Kidney (tissue), 14 donors: ENCODE results near the gene RNF208. TPM values are rescaled to one million over a fixed set of nuclear protein-coding genes. Genes with fewer than 3 reads are reported as not detected.
A peak's percentile ranks its signal among the peaks of the same experiment; 100 is the strongest.

Experiments
- DNase-seq, 5 donors: peaks; one replicate each; pipeline ENCODE4 v3.0.0-alpha.2; 2013 to 2020
- FAIRE-seq: peaks from 2 replicates; lab custom pipeline; 2012; peaks lifted over from hg19 to GRCh38; lab: Jason Lieb, UNC
- H3K27ac ChIP-seq, 2 donors: one replicate each; pipeline ENCODE4 v1.7.0; 2013; ENCODE audit warnings: low read depth in 2 of 2, low read length in 2 of 2, inconsistent platforms in 1 of 2
- H3K27me3 ChIP-seq: one replicate; pipeline ENCODE4 v1.7.1; 2013; ENCODE audit warnings: low read length, inconsistent platforms; ENCODE audit not compliant: control insufficient read depth, insufficient read depth
- H3K36me3 ChIP-seq, 3 donors: one replicate each; pipeline versions ENCODE4 v1.7.0 to v1.7.1; 2013; ENCODE audit warnings: low read length in 3 of 3, control low read depth in 1 of 3, inconsistent platforms in 1 of 3; ENCODE audit not compliant: insufficient read depth in 3 of 3, control insufficient read depth in 2 of 3
- H3K4me1 ChIP-seq, 3 donors: one replicate each; pipeline versions ENCODE4 v1.7.0 to v1.7.1; 2013; ENCODE audit warnings: low read length in 3 of 3, inconsistent platforms in 1 of 3, low read depth in 1 of 3; ENCODE audit not compliant: control insufficient read depth in 2 of 3, insufficient read depth in 2 of 3
- H3K4me3 ChIP-seq, 3 donors: one replicate each; pipeline versions ENCODE4 v1.7.0 to v1.8.1; 2013; ENCODE audit warnings: low read length in 3 of 3, control low read depth in 1 of 3, inconsistent platforms in 1 of 3
- H3K9ac ChIP-seq, 3 donors: one replicate each; pipeline versions ENCODE4 v1.7.0 to v1.7.1; 2013; ENCODE audit warnings: low read length in 3 of 3, control low read depth in 1 of 3, inconsistent platforms in 1 of 3
- H3K9me3 ChIP-seq, 3 donors: one replicate each; pipeline versions ENCODE4 v1.7.0 to v1.7.1; 2013; ENCODE audit warnings: low read length in 3 of 3, control low read depth in 1 of 3, inconsistent platforms in 1 of 3; ENCODE audit not compliant: control insufficient read depth in 2 of 3, insufficient read depth in 1 of 3
- intact Hi-C: fragments of 100-400 bp; cut with DNase I; formaldehyde crosslinking; loops from one replicate; pipeline ENCODE4 v1.11.1; 2022
- polyA plus RNA-seq: library from polyadenylated mRNA; stranded (reverse); fragments of 350-450 nt; fragmentation: Illumina TruSeq; extraction: RNeasy Lipid Tissue Mini Kit (QIAGEN cat#74804); gene quantifications from one replicate; pipeline ENCODE4 v1.2.3, GENCODE V29; 2014; ENCODE audit warnings: low read depth, low replicate concordance; ENCODE audit not compliant: insufficient read depth
- total RNA-seq: library from RNA; stranded (reverse); fragmentation: NEBNext Ultra II Directional; extraction: Animal tissue kit (Norgen Biotek cat#: 25700); gene quantifications from one replicate; pipeline ENCODE4 v1.2.1, GENCODE V29; 2021
- TF ChIP-seq, protein P1 (sequence below): IDR thresholded peaks from 3 replicates; pipeline ENCODE4 v1.5.1; 2012; ENCODE audit warnings: mild to moderate bottlenecking, moderate library complexity, borderline replicate concordance; ENCODE audit not compliant: insufficient read depth; ENCODE audit errors: extremely low read depth
- donor health status: control.
- donor health status: control.
- donor health status: control.
- donor health status: control.
- donor health status: control.
- donor health status: DM: yes; HTN: yes; CAD: no.
- donor health status: Normal renal cell carcinoma (clear cell type).

RNF208 gene
- total and polyA plus RNA-seq, 2 donors from 2014 or later: 7.0 to 22.8 TPM

DNA sequence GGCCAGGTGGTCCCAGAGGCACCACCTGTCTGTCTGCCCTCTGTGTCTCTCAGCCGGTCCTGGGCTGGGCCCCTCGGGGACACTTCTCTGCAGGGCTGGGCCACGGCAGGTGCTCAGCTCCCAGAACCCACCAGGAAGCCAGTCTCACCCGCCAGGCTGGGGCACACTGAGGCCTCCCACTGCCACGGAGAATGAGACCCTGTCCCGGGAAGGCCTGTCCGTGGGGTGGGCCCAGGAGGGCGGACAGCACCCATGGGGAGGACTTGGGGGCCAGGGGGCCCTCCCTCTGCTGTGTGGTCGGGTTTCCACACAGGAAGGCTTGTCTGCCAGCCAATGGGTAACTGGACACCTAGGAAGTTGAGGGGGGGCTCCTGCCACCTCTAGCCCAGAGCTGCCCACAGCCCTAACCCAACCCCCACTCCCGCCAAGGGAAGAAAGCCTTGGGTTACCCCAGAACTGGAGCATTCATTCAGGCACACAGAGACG lies 14.9 kb upstream of the RNF208 start:
- no peak overlapping the region for H3K4me3 ChIP-seq
- TF ChIP-seq, protein P1, sequence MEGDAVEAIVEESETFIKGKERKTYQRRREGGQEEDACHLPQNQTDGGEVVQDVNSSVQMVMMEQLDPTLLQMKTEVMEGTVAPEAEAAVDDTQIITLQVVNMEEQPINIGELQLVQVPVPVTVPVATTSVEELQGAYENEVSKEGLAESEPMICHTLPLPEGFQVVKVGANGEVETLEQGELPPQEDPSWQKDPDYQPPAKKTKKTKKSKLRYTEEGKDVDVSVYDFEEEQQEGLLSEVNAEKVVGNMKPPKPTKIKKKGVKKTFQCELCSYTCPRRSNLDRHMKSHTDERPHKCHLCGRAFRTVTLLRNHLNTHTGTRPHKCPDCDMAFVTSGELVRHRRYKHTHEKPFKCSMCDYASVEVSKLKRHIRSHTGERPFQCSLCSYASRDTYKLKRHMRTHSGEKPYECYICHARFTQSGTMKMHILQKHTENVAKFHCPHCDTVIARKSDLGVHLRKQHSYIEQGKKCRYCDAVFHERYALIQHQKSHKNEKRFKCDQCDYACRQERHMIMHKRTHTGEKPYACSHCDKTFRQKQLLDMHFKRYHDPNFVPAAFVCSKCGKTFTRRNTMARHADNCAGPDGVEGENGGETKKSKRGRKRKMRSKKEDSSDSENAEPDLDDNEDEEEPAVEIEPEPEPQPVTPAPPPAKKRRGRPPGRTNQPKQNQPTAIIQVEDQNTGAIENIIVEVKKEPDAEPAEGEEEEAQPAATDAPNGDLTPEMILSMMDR: no peak
- no peaks in the 10 kb centered on the region for H3K9me3 ChIP-seq
- intact Hi-C loops: loop anchor here (10.0 kb wide), 1 partner anchor 122 kb away; the partner anchor contains the start of gene DPP7
- H3K27me3 ChIP-seq: no peaks in the 10 kb centered on the region
- H3K4me1 ChIP-seq: peaks cover 0 to 8% (median 4%) of the 10 kb centered on the region in 3 donors
- H3K36me3 ChIP-seq: no peaks in the 10 kb centered on the region
- H3K9ac ChIP-seq: no peak overlapping the region
- DNase-seq (peak in 4 of 5 donors; percentile 52 to 79 (median 58)), FAIRE-seq (no peak)
- no peak overlapping the region for H3K27ac ChIP-seq

DNA sequence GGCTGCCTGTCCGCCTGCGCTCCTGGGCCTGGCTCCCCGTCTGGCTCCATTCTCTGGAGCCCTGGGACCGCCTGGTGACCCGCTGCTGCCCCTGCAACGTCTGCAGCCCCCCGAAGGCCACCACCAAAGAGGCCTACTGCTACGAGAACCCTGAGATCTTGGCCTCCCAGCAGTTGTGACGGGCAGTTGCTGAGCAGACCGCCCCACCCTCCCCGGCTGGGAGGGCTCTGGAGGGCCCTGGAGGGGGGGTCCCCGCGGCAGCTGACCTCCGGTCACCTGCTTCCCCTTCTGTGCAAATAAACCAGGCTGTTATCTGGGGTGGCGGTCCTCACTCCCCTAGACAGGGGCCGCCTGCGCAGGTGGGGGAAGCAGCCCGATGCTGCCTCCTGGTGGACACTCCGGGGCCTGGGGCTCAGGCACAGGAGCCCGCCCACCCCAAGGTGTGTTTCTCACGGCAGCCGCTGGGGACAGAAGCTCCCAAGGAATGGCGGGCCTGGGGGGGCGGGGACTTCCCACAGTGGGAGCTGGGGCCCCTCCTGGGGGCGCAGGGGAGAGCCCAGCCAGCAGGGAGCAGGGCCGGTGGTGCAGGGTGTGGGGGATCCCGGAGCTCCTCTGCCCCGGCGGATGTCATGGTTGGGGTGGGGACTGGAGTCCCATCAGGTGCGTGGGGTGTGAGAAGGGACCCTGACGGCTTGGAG lies 14.3 kb upstream of the RNF208 start:
- H3K36me3 ChIP-seq: no peaks in the 10 kb centered on the region
- TF ChIP-seq, protein P1: peak; percentile 99
- peak; percentile 92 to 95 (median 93) for DNase-seq
- H3K9me3 ChIP-seq: no peaks in the 10 kb centered on the region
- peaks cover 0 to 8% (median 4%) of the 10 kb centered on the region in 3 donors for H3K4me1 ChIP-seq
- H3K4me3 ChIP-seq: no peak overlapping the region
- FAIRE-seq: no peak
- intact Hi-C loops: loop anchor here (10.0 kb wide), 1 partner anchor 122 kb away; the partner anchor contains the start of gene DPP7
- H3K27ac ChIP-seq: peak overlapping the region in 1 of 2 donors; percentile 7
- no peak overlapping the region for H3K9ac ChIP-seq
- no peaks in the 10 kb centered on the region for H3K27me3 ChIP-seq

DNA sequence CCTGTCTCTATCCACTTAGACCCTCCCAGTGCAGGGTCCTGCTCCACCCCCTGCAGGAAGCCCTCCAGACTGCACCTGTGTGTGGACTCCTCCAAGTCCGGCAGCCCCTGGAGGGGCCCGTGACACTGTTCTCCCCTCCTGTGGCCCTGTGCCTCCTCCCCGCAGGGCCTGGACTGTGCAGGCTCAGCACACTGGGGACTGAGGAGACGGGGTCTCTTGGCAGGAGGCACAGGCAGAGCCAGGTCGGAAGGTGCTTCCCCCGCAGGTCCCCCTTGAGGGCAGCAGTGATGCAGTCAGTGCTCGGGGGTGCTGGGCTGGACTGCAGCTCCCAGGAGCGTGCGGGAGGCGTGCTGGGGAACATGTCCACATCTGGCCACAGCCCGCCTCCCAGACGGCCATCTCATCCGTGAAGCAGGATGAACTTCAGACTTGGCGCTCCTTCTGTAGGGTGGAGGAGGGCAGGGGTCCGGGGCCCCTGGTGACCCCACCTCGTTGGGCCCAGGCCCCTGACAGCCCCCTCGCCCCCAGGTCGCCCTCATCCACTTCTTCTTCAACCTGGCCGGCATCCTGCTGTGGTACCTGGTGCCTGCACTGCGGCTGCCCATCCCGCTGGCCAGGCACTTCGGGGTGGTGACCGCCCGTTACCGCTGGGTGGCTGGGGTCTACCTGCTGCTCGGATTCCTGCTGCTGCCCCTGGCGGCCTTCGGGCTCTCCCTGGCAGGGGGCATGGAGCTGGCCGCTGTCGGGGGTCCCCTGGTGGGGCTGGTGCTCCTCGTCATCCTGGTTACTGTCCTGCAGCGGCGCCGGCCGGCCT lies 13.6 kb upstream of the RNF208 start:
- Histone ChIP-seq H3K36me3 (no peaks in the 10 kb centered on the region), H3K27me3 (no peaks in the 10 kb centered on the region), H3K27ac (no peak overlapping the region), H3K9me3 (no peaks in the 10 kb centered on the region), H3K4me1 (peaks cover 0 to 8% (median 4%) of the 10 kb centered on the region in 3 donors), H3K4me3 (no peak overlapping the region), H3K9ac (no peak overlapping the region)
- intact Hi-C loops: loop anchor here (10.0 kb wide), 1 partner anchor 121 kb away; the partner anchor contains the start of gene DPP7
- no peak for DNase-seq
- TF ChIP-seq, protein P1: no peak
- FAIRE-seq: no peak
